ACHN (cell line): Measurements from ENCODE around the gene KMO.
A peak's percentile ranks its signal among the peaks of the same experiment; 100 is the strongest.

Experiments used
- DNase-seq: peaks from one replicate; pipeline ENCODE4 v3.0.0-alpha.2; 2015
- in situ Hi-C: cut with HindIII; loops from 2 replicates; pipeline ENCODE4 v1.10.0; 2017; ENCODE audit warnings: low sequenced_read_pairs, low pct_ligation_motif_present, low pct_unique_long_range_greater_than_20kb

Gene KMO

GRCh38 chr1:241586905-241587512 lies 54.8 kb downstream of the KMO start:
- in situ Hi-C loops, result no loop called here
- DNase-seq, result no peak

DNA sequence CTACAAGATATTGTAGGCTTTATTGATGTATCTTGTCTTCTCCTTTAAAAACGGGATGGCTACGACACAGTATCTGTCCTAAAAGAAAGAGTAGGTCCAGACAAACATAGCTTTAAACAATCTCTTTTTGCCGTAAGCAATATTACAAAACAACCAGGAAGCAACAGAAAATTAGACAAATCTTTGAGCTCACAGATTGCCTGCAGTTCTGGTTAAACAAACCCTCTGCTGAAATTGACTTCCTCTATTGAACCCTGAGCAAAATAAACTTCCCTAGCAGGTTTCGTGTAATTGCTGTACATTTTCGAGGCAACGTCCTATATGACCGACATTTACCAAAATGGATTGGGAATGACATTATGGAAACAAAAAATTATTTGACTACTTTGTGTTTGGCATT lies 57.3 kb downstream of the KMO start:
- in situ Hi-C loops, result no loop called here
- no peak for DNase-seq

DNA sequence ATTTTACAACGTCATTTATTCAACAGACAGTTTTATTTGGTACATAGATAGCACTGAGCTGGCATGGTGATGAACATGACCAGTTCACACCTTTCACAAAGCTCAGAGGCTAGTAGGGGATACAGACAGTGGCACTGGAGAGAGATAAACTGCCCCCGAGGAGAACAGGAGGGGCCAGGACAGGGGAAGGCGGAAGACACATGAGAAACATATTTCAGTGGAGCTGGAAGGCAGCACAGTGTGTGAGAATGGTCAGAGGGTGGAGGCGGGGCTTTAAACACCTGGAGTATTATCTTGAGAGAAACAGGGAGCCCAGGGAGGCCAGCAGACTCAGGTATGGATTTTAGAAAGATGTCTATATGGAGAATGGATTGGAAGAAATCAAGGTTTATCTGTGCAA lies 58.5 kb downstream of the KMO start:
- in situ Hi-C loops, result no loop called here
- no peak for DNase-seq

DNA sequence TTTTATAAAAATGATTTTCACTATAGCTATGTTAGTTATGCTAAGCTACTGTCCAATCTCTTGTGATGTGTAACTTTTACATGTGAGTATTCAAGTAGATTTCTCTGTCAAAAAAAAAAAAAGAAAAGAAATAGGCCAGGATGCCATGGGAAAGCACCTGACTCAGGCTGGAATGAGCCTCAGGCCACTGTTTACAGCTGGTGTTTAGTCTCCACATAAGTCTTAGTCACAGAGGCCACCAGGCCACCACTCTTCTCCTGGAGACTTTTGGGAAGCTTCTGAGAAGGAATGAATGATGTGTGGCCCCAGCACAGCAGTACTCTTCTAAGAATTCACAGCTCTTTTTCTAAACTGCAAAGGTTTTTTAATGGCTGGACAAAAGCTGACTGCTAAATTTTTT lies 59.1 kb downstream of the KMO start:
- DNase-seq, result peak; percentile 22
- in situ Hi-C loops, result no loop called here

DNA sequence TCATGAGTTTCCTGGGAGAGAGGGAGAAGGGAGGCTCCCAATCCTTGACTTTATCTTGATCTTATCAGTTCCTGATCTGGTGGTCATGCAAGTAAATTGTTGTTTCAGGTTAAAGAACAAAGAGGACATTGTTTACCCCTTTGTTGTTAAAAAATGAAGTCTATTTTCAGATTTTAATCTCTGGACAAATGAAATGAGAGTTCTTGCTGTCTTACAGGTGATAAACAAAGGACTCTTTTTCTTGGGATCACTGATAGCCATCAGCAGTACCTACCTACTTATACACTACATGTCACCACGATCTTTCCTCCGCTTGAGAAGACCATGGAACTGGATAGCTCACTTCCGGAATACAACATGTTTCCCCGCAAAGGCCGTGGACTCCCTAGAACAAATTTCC lies 59.6 kb downstream of the KMO start:
- no peak for DNase-seq
- in situ Hi-C loops, result no loop called here

DNA sequence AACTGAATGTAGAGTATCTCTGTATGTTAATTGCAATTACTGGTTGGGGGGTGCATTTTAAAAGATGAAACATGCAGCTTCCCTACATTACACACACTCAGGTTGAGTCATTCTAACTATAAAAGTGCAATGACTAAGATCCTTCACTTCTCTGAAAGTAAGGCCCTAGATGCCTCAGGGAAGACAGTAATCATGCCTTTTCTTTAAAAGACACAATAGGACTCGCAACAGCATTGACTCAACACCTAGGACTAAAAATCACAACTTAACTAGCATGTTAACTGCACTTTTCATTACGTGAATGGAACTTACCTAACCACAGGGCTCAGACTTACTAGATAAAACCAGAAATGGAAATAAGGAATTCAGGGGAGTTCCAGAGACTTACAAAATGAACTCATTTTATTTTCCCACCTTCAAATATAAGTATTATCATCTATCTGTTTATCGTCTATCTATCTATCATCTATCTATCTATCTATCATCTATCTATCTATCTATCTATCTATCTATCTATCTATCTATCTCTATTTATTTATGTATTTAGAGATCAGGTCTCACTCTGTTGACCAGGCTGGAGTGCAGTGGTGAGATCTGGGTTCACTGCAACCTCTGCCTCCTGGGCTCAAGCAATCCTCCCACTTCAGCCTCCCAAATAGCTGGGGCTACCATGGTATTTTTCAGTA lies 60.2 kb downstream of the KMO start:
- in situ Hi-C loops, result no loop called here
- peak; percentile 41 for DNase-seq

- in situ Hi-C loops, result no loop called here
- no peak for DNase-seq
Measured at GRCh38 chr1:241593186-241593585, 61.0 kb downstream of the KMO start.

DNA sequence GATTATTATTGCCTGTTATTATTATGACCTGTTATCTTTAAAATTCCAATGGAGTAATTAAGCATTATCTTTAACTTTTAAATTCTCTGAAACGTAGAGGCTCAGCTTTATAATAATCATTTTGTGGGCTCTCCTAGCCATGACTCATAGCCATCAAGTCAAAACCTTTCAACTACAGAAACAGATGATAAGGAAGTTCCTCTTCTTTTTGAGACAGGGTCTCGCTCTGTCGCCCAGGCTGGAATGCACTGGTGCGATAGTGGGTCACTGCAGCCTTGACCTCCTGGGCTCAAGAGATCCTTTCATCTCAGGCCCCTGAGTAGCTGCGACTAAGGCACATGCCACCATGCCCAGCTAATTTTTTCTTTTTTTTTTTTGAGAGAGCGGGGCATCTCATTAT lies 64.5 kb downstream of the KMO start:
- DNase-seq, result peak; percentile 33
- in situ Hi-C loops, result no loop called here

GRCh38 chr1:241598249-241598648 lies 66.1 kb downstream of the KMO start:
- in situ Hi-C loops, result no loop called here
- DNase-seq, result no peak

DNA sequence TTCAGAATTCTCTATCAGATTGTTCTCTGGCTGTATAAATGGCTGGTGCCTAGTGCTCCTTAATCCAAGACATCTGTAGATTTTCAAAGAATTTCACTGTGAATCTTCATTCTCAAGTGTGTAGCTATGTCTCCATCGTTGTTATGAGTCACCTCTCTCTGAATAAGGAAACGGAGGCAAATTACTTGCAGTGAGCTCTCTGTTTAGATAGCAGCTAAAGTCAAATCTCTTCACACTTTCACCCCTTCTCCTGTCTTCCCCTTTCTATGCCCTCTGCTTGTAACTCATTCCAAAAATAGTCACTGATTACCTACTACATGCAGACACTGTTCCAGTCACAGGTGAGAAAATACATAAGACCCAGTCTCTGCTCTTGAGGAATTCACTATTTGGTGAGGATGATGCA lies 68.3 kb downstream of the KMO start:
- peak; percentile 25 for DNase-seq
- in situ Hi-C loops, result no loop called here

DNA sequence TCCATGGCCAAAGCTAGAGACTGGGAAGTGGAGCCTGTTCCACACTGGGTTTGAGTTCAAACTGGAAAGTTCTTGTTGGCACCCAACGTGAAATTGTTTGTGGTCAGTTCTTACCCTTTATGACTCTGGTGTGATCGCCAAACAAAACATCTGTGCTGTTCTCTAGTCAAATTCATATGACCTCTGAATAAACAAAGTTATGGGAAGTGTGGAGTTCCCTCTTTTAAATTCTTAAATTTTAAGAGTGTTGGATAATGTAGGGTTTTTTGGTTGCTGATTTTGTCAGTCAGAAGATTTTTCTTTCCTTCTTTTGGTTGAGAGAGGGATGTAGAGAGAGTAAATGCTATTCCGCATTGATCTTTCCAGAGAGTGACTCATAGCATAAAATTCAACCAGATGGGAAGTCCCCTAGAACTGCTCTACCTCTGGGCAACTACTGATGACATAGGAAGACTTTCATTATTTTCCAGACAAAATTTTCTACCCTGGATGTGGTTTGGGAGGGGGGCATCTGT lies 71.6 kb downstream of the KMO start:
- in situ Hi-C loops, result no loop called here

GRCh38 chr1:241605146-241605805 lies 73.1 kb downstream of the KMO start:
- in situ Hi-C loops, result no loop called here
- DNase-seq, result peak; percentile 47

More for the DNA sequence above, 71.6 kb downstream of the KMO start:
- DNase-seq, result peak; percentile 59

DNA sequence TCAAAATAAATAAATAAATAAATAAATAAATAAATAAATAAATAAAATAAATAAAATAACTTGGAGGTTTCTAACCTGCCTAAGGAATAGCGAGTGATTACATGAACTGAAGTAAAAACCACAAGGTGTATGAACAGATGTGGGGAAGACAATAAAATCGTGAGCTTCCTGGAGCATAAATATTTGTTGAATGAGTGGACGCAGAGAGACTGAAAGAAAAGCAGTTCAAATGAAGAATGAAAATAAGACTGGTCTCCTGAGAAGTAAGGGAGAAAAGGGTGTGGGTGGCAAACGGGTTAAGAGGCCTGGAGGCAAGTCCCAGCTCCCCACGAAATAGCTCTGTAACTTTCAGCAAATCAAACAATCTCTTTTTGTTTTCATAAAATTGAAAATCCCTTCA lies 74.4 kb downstream of the KMO start:
- in situ Hi-C loops, result no loop called here
- no peak for DNase-seq

- in situ Hi-C loops, result no loop called here
Measured at GRCh38 chr1:241607497-241607896, 75.3 kb downstream of the KMO start.

GRCh38 chr1:241608379-241609033 lies 76.3 kb downstream of the KMO start:
- in situ Hi-C loops, result no loop called here
- DNase-seq, result peak; percentile 33

More at GRCh38 chr1:241607497-241607896, 75.3 kb downstream of the KMO start:
- no peak for DNase-seq

DNA sequence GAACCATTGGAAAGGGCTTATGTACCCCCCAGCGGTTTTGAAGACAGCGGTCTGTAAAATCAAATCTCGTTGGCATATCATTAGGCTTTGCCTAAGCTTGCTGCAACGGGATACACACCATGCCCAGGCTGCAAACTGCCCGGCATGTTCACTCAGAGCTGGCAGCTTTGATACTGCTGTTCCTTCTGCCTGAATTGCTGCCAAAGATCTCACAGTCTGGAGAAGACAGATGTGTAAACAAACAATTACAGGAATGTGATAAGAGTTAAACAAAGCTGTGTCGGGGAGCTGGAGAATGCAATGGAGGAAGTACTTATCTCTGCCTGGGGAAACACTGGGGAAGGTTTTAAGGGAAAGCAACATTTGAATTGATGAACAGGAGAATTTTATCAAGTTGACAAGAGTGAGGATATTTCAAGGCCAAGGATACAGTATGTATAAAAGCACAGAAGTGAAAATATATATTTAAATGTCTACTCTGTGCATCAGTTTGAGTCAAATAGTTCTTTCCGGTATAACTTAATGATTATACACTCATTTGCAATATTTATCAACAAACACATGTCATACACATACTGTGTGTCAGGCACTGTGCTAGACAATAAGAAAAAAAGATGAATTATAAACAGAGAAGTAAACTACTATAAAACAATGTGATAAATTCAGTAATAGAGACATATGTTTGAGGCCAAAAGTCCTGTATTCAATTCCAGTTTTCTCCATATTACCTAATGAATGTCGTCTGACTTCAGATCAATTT lies 78.1 kb downstream of the KMO start:
- in situ Hi-C loops, result no loop called here
- no peak for DNase-seq

DNA sequence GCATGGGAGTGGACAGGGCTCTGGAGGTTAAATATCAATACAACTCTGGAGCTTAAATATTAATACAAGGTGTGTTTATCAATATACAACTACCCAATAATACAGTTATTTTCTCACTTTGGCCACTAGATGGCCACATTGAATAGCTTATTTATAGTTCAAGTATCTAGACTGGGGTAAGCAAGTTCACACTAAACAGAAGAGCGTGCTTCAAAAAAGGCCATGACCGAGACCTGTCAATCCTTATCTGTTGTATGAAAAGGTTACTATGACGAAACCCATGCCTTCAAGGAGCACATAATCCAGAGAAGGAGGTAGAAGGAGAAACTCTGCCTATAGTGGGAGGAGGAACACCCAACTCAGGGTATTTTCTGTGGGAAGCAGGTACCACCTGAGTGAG lies 78.9 kb downstream of the KMO start:
- DNase-seq, result peak; percentile 83
- in situ Hi-C loops, result no loop called here

- peak; percentile 15 for DNase-seq
- in situ Hi-C loops, result no loop called here
Measured at GRCh38 chr1:241611736-241612135, 79.6 kb downstream of the KMO start.
